Measurements from ENCODE around the gene KLF2. TPM values are rescaled to one million over a fixed set of nuclear protein-coding genes. Genes with fewer than 3 reads are reported as not detected.

KLF2 gene
- total RNA-seq, 1 experiment from 2014 or later: 0.22 TPM

DNA sequence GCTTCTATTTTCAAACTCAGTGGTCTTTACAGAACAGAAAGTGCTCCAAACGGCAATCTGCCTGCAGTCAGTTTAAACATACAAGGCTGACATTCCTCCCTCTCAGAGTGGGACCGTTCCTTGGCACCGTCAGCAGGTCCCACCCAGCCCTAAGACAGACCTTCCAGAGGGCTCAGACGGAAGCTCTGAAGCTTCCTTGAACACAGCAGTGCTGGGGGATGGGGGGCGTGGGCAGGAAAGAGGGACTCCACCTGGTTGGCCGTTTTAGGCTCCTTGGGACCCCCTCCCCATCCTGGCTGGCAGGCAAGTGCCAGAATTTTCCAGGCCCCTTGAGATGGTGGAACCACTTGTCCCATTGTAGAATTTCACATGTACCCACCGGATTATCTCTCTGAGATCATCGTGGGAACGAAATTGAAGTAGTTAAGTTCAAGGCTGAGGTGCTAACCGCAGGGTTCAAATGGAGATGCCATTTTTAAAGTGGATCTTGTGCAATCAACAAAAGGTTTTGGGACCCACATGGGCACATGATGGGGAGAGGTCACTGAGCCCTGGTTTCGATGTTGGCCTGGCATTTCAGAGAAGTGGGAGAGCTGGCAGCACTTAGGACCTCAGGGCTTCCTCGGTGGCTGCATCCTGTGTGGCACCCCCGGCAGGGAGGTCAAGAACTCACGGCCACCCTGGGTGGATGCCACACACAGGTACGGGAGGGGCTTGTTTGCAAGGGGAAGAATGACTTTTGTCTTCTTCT is 46.2 kb downstream of the KLF2 start:
- Histone ChIP-seq H3K9me2 (replicated peaks; ENCODE audit: insufficient read depth, low read length) (no peaks in the 10 kb centered on the region), H3K27me3 (ENCODE audit: low read length) (no peaks in the 10 kb centered on the region), H3K9ac (ENCODE audit: low read length) (no peak overlapping the region), H3K36me3 (ENCODE audit: insufficient read depth, low read length) (peaks cover 16% of the 10 kb centered on the region; the same call in 1 of the 2 replicates), H3K9me3 (ENCODE audit: low read length) (no peaks in the 10 kb centered on the region), H3K79me2 (ENCODE audit: low read length) (no peaks in the 10 kb centered on the region), H3K4me3 (ENCODE audit: low read length) (no peak overlapping the region), H3K4me2 (ENCODE audit: low read depth, low read length, poor library complexity, severe bottlenecking) (no peak overlapping the region), H2AFZ (ENCODE audit: low read length) (no peak overlapping the region), H4K20me1 (ENCODE audit: insufficient read depth, low read depth, low read length) (peaks cover 27% of the 10 kb centered on the region), H3K4me1 (ENCODE audit: low read length) (peaks cover 34% of the 10 kb centered on the region), H3K27ac (ENCODE audit: low read length) (no peak overlapping the region)
- DNase-seq: no peak

DNA sequence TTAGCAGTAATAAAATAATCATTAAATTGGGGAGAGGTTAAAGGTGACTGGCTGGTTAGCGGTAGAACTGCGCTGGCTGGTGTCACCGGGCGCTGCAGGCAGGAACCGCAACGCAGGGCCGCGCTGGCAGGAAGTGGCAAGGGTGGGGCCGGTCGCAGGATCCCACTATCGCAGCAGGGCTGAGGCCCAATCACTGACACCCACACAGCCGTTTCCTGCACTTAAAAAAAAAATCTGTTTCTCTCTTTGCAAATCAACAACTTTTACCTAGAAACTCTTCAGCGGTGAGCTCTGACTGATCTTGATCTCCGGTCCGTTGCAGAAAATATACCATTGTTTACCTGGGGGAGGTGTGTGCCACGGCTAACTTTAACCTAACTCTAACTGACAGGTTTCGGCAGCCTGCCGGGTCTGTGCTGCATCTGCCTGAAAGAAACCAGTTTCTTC is 46.9 kb downstream of the KLF2 start:
- Histone ChIP-seq H3K4me1 (ENCODE audit: low read length) (peaks cover 31% of the 10 kb centered on the region), H3K27me3 (ENCODE audit: low read length) (no peaks in the 10 kb centered on the region), H3K4me3 (ENCODE audit: low read length) (no peak overlapping the region), H3K36me3 (ENCODE audit: insufficient read depth, low read length) (peaks cover 12% of the 10 kb centered on the region; the same call in 1 of the 2 replicates), H3K9ac (ENCODE audit: low read length) (no peak overlapping the region), H3K9me3 (ENCODE audit: low read length) (no peaks in the 10 kb centered on the region), H3K4me2 (ENCODE audit: low read depth, low read length, poor library complexity, severe bottlenecking) (no peak overlapping the region), H3K79me2 (ENCODE audit: low read length) (no peaks in the 10 kb centered on the region), H4K20me1 (ENCODE audit: insufficient read depth, low read depth, low read length) (peaks cover 27% of the 10 kb centered on the region), H3K9me2 (replicated peaks; ENCODE audit: insufficient read depth, low read length) (no peaks in the 10 kb centered on the region), H3K27ac (ENCODE audit: low read length) (no peak overlapping the region), H2AFZ (ENCODE audit: low read length) (no peak overlapping the region)
- no peak for DNase-seq

DNA sequence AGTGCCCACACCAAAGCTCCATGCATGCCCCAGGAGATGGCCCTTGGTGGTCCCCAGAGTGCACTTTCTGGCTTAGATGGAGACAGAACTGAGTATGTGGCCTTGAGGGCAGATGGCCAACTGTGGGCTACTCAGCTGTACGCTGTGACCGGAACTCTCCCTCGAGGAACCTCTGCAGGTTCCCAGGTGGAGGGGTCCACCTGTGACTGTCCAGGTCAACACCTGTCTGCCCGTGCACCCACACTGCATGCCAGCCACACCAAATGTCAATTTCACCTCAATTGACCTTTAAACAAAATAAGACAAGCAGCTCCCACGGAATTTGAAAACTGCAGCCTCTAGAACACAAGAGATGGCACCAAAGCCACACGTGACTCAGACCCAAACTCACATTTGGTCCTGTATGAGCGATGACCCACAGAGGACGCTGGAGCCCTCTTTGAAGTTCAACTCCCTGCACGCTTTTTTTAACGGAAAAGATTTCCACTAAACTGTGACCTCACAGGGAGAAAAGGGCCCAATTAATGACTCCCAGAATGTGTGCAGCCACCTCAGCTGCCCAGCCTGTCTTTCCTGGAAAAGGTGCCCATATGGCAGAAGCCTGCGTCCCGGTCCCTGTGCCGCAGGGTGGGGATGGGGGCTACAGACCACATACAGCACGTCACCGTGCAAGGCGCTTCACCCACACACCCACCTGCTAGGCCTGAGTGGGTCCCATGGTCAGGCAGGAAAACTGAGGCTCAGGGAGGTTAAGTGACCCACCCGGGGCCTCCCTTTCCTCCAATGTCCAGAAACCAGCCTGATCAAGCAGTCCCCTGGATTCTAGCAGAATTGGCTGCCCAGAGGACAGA is 47.7 kb downstream of the KLF2 start:
- Histone ChIP-seq H3K27ac (ENCODE audit: low read length) (no peak overlapping the region), H3K79me2 (ENCODE audit: low read length) (no peaks in the 10 kb centered on the region), H3K36me3 (ENCODE audit: insufficient read depth, low read length) (peaks cover 12% of the 10 kb centered on the region; the same call in 1 of the 2 replicates), H3K9me3 (ENCODE audit: low read length) (no peaks in the 10 kb centered on the region), H2AFZ (ENCODE audit: low read length) (no peak overlapping the region), H3K9me2 (replicated peaks; ENCODE audit: insufficient read depth, low read length) (no peaks in the 10 kb centered on the region), H3K9ac (ENCODE audit: low read length) (no peak overlapping the region), H3K27me3 (ENCODE audit: low read length) (no peaks in the 10 kb centered on the region), H3K4me2 (ENCODE audit: low read depth, low read length, poor library complexity, severe bottlenecking) (no peak overlapping the region), H3K4me1 (ENCODE audit: low read length) (peaks cover 24% of the 10 kb centered on the region), H4K20me1 (ENCODE audit: insufficient read depth, low read depth, low read length) (peaks cover 28% of the 10 kb centered on the region), H3K4me3 (ENCODE audit: low read length) (no peak overlapping the region)
- no peak for DNase-seq

DNA sequence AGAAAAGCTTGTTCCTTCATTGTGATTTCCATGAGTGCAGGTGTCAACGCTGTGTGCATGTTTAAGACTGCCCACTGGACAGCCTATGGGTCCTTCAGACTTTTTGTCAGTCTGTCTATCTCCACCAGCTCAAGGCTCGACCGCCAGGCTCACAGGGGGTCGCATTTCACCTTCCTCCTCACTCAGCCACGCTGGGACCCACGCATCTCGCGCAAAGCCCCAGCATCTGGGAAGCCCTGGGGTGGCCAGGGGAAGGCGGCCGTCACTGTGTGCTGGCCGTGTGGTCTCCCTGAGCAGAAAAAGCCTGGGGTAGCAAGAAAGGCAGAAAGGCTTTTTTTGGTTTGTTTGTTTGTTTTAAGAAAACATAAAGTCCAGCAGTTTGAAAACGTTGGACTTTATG is 48.5 kb downstream of the KLF2 start:
- no peak overlapping the region for H3K9ac ChIP-seq (ENCODE audit: low read length)

DNA sequence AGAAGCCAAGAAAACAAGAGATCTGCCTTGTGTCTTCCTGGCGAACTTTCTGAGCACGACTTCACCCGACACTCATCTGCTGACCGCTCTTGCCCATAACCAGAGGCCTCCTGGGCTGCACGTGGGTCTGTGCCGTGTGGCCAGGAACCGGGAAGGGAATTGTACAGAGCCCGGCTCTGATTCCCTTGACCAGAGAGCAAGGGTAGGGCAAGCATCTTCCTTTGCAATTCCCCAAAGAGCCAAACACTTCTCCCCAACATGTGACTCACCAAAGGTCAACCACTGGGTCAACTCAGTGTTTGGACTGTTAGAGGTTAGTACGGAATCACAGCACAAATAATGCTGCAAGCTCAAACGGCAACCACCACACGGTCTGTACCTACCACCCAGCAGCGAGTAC is 48.9 kb downstream of the KLF2 start:
- Histone ChIP-seq H3K9me3 (ENCODE audit: low read length) (no peaks in the 10 kb centered on the region), H2AFZ (ENCODE audit: low read length) (no peak overlapping the region), H3K9ac (ENCODE audit: low read length) (no peak overlapping the region), H4K20me1 (ENCODE audit: insufficient read depth, low read depth, low read length) (peaks cover 28% of the 10 kb centered on the region), H3K79me2 (ENCODE audit: low read length) (no peaks in the 10 kb centered on the region), H3K9me2 (replicated peaks; ENCODE audit: insufficient read depth, low read length) (no peaks in the 10 kb centered on the region), H3K4me2 (ENCODE audit: low read depth, low read length, poor library complexity, severe bottlenecking) (no peak overlapping the region), H3K4me3 (ENCODE audit: low read length) (no peak overlapping the region), H3K36me3 (ENCODE audit: insufficient read depth, low read length) (peaks cover 12% of the 10 kb centered on the region; the same call in 1 of the 2 replicates), H3K4me1 (ENCODE audit: low read length) (peaks cover 12% of the 10 kb centered on the region), H3K27ac (ENCODE audit: low read length) (no peak overlapping the region), H3K27me3 (ENCODE audit: low read length) (no peaks in the 10 kb centered on the region)
- DNase-seq: no peak

More for the DNA sequence above, 48.5 kb downstream of the KLF2 start:
- H3K9me3 ChIP-seq (ENCODE audit: low read length): no peaks in the 10 kb centered on the region
- peaks cover 12% of the 10 kb centered on the region; the same call in 1 of the 2 replicates for H3K36me3 ChIP-seq (ENCODE audit: insufficient read depth, low read length)
- H3K4me3 ChIP-seq (ENCODE audit: low read length): no peak overlapping the region
- H3K9me2 ChIP-seq (replicated peaks; ENCODE audit: insufficient read depth, low read length): no peaks in the 10 kb centered on the region
- H4K20me1 ChIP-seq (ENCODE audit: insufficient read depth, low read depth, low read length): peaks cover 32% of the 10 kb centered on the region
- H3K4me2 ChIP-seq (ENCODE audit: low read depth, low read length, poor library complexity, severe bottlenecking): no peak overlapping the region
- H2AFZ ChIP-seq (ENCODE audit: low read length): no peak overlapping the region
- H3K27ac ChIP-seq (ENCODE audit: low read length): no peak overlapping the region
- DNase-seq: no peak
- peaks cover 16% of the 10 kb centered on the region for H3K4me1 ChIP-seq (ENCODE audit: low read length)
- H3K79me2 ChIP-seq (ENCODE audit: low read length): no peaks in the 10 kb centered on the region
- H3K27me3 ChIP-seq (ENCODE audit: low read length): no peaks in the 10 kb centered on the region

DNA sequence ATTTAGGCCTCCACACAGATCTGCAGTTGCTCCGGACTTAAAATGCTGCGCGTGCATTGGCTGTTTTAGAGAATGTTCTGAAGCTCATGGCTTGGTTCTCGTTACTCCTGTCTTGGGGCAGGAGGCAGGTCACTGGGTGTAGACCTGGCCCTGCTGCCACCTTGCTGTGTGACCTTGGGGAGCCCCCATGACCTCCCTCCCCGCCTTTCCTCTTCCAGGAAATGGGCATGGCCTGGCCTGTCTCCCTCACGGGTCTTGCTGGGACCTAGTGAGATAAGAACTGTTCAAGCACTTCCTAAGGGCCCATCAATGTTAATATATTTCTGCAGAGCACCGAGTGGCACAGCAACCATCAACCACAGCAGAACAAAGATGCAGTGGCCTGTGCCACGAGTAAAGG is 49.4 kb downstream of the KLF2 start:
- no peak overlapping the region for H3K9ac ChIP-seq (ENCODE audit: low read length)
- no peaks in the 10 kb centered on the region for H3K27me3 ChIP-seq (ENCODE audit: low read length)
- no peaks in the 10 kb centered on the region for H3K9me2 ChIP-seq (replicated peaks; ENCODE audit: insufficient read depth, low read length)
- peaks cover 7% of the 10 kb centered on the region for H3K4me1 ChIP-seq (ENCODE audit: low read length)
- no peak overlapping the region for H3K4me2 ChIP-seq (ENCODE audit: low read depth, low read length, poor library complexity, severe bottlenecking)
- H3K36me3 ChIP-seq (ENCODE audit: insufficient read depth, low read length): peaks cover 12% of the 10 kb centered on the region; the same call in 1 of the 2 replicates
- H4K20me1 ChIP-seq (ENCODE audit: insufficient read depth, low read depth, low read length): peaks cover 25% of the 10 kb centered on the region
- no peak overlapping the region for H3K4me3 ChIP-seq (ENCODE audit: low read length)
- no peak for DNase-seq
- no peak overlapping the region for H3K27ac ChIP-seq (ENCODE audit: low read length)
- H2AFZ ChIP-seq (ENCODE audit: low read length): no peak overlapping the region
- H3K9me3 ChIP-seq (ENCODE audit: low read length): no peaks in the 10 kb centered on the region
- H3K79me2 ChIP-seq (ENCODE audit: low read length): no peaks in the 10 kb centered on the region

DNA sequence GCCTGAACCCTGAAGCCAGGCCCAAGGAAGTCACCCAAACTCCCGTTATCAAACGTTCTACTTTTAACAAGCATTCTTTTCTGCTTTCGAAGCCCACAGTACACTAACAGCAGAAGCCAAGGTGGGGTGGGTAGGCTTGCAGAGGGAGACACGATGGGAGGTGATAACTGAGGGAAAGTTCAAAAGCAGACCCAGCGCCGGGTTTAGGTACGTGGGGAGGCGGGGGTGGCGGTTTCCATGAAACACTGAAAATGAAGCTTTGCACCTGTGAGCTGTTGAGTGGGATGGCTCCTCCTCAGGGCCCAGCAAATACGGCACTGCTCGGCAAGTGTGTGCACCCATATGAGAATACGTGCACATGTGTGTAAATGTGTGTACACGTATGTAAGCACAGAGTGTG is 49.8 kb downstream of the KLF2 start:
- no peak for DNase-seq
- Histone ChIP-seq H3K4me1 (ENCODE audit: low read length) (peaks cover 3% of the 10 kb centered on the region; the same call in 1 of the 2 replicates), H3K27me3 (ENCODE audit: low read length) (no peaks in the 10 kb centered on the region), H3K27ac (ENCODE audit: low read length) (no peak overlapping the region), H3K4me2 (ENCODE audit: low read depth, low read length, poor library complexity, severe bottlenecking) (no peak overlapping the region), H3K4me3 (ENCODE audit: low read length) (no peak overlapping the region), H3K36me3 (ENCODE audit: insufficient read depth, low read length) (peaks cover 12% of the 10 kb centered on the region; the same call in 1 of the 2 replicates), H3K9me3 (ENCODE audit: low read length) (no peaks in the 10 kb centered on the region), H2AFZ (ENCODE audit: low read length) (no peak overlapping the region), H3K9ac (ENCODE audit: low read length) (no peak overlapping the region), H4K20me1 (ENCODE audit: insufficient read depth, low read depth, low read length) (peaks cover 21% of the 10 kb centered on the region), H3K79me2 (ENCODE audit: low read length) (no peaks in the 10 kb centered on the region), H3K9me2 (replicated peaks; ENCODE audit: insufficient read depth, low read length) (no peaks in the 10 kb centered on the region)
